Cardiac muscle cell (in vitro differentiated cells and primary cell): ENCODE measurements around the gene PARD3. TPM values are rescaled to one million over a fixed set of nuclear protein-coding genes. Genes with fewer than 3 reads are reported as not detected.
"Not testable (repeated sequence)": the region's sequence is repeated elsewhere in the genome, so short reads cannot be mapped to it uniquely, and the experiment has no call there.

Source experiments
- DNase-seq, 2 donors: peaks; one replicate each; pipeline versions ENCODE4 v3.0.0 to v3.0.0-alpha.2; 2010 to 2017; ENCODE audit warnings: low read depth in 1 of 2, low spot score in 1 of 2
- H3K27ac ChIP-seq: fragments of 200-600 bp; sonication (generic); 2 replicates; pipeline ENCODE4 v1.5.1; 2016
- H3K27me3 ChIP-seq: fragments of 200-600 bp; sonication (generic); 2 replicates; pipeline ENCODE4 v1.6.0; 2016; ENCODE audit warnings: control low read depth
- H3K36me3 ChIP-seq: fragments of 200-600 bp; sonication (generic); 2 replicates; pipeline ENCODE4 v1.5.1; 2016; ENCODE audit warnings: control low read depth
- H3K4me1 ChIP-seq: fragments of 200-600 bp; sonication (generic); 2 replicates; pipeline ENCODE4 v1.8.1; 2017; ENCODE audit warnings: low read depth, mild to moderate bottlenecking, mixed run types
- H3K4me3 ChIP-seq: fragments of 200-600 bp; sonication (generic); 2 replicates; pipeline ENCODE4 v1.5.1; 2016; ENCODE audit warnings: mild to moderate bottlenecking
- H3K9me3 ChIP-seq: fragments of 200-600 bp; sonication (generic); 2 replicates; pipeline ENCODE4 v1.5.1; 2017; ENCODE audit warnings: low read depth, mild to moderate bottlenecking, control low read depth
- CTCF ChIP-seq: IDR thresholded peaks from 2 replicates; pipeline ENCODE4 v1.5.1; 2012; ENCODE audit warnings: low read depth, mild to moderate bottlenecking, low read length
- polyA plus RNA-seq: library from polyadenylated mRNA; unstranded; fragments of >200 nt; fragmentation: Nextera tagmentation; extraction: Ambion mirVana; gene quantifications from 2 replicates; pipeline ENCODE4 v1.2.1, GENCODE V29; 2016
- total RNA-seq: library from RNA; depleted of rRNA; stranded (reverse); fragments of >200 nt; gene quantifications from 2 replicates; pipeline ENCODE4 v1.2.3, GENCODE V29; 2016

The PARD3 gene
- total and polyA plus RNA-seq, 2 experiments from 2014 or later: 36.5 to 64.8 TPM

GRCh38 chr10:34800624-34801023 lies 14.5 kb downstream of the PARD3 start:
- no peak for TF ChIP-seq CTCF
- DNase-seq: no peak
- Histone ChIP-seq H3K9me3 (no peaks in the 10 kb centered on the region), H3K4me1 (peaks cover 17% of the 10 kb centered on the region), H3K27me3 (no peaks in the 10 kb centered on the region), H3K27ac (no peak overlapping the region), H3K4me3 (no peak overlapping the region), H3K36me3 (no peaks in the 10 kb centered on the region)

DNA sequence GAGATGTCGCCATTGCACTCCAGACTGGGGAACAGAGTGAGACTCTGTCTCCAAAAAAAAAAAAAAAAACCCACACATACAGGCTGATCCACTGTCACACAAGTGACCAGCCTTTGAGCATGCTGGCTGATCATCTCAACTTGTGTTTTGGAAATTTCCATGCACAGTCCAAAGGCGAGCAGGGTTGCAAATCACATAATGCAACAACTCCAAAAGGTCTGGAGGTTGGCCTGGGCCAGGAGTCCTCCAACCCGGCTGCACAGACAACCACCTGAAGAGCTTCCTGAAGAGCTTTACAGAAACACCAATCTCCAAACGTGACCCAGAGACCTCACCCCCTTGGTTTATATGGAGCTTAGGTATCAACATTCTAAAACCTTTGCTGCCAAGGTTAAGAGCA lies 16.4 kb downstream of the PARD3 start:
- no peak overlapping the region for H3K4me3 ChIP-seq
- no peak for TF ChIP-seq CTCF
- H3K36me3 ChIP-seq: no peaks in the 10 kb centered on the region
- H3K27me3 ChIP-seq: no peaks in the 10 kb centered on the region
- no peaks in the 10 kb centered on the region for H3K9me3 ChIP-seq
- no peak for DNase-seq
- peaks cover 17% of the 10 kb centered on the region for H3K4me1 ChIP-seq
- H3K27ac ChIP-seq: no peak overlapping the region

- TF ChIP-seq CTCF: no peak
- Histone ChIP-seq H3K9me3 (no peaks in the 10 kb centered on the region), H3K4me1 (peaks cover 17% of the 10 kb centered on the region)
Observed at GRCh38 chr10:34797155-34797554, 17.9 kb downstream of the PARD3 start.

GRCh38 chr10:34796133-34796532 lies 19.0 kb downstream of the PARD3 start:
- no peak for DNase-seq
- no peaks in the 10 kb centered on the region for H3K9me3 ChIP-seq

More at GRCh38 chr10:34797155-34797554, 17.9 kb downstream of the PARD3 start:
- Histone ChIP-seq H3K4me3 (no peak overlapping the region), H3K36me3 (no peaks in the 10 kb centered on the region), H3K27me3 (no peaks in the 10 kb centered on the region), H3K27ac (no peak overlapping the region)
- no peak for DNase-seq

DNA sequence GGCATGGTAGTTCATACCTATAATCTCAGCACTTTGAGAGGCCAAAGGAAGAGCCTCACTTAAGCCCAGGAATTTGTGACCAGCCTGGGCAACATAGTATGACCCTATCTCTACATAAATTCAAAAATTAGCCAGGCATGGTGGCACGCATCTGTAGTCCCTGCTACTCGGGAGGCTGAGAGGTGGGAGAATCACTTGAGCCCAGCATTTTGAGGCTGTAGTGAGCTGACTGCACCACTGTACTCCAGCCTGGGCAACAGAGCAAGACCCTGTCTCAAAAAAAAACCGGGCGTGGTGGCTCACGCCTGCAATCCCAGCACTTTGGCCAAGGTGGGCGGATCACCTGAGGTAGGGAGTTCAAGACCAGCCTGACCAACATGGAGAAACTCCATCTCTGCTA lies 19.8 kb downstream of the PARD3 start:
- H3K36me3 ChIP-seq: no peaks in the 10 kb centered on the region
- H3K9me3 ChIP-seq: no peaks in the 10 kb centered on the region
- no peak for TF ChIP-seq CTCF
- no peak overlapping the region for H3K27ac ChIP-seq
- no peaks in the 10 kb centered on the region for H3K27me3 ChIP-seq
- peaks cover 2% of the 10 kb centered on the region for H3K4me1 ChIP-seq
- H3K4me3 ChIP-seq: no peak overlapping the region
- no peak for DNase-seq

More at GRCh38 chr10:34796133-34796532, 19.0 kb downstream of the PARD3 start:
- no peaks in the 10 kb centered on the region for H3K36me3 ChIP-seq
- H3K4me3 ChIP-seq: no peak overlapping the region
- no peaks in the 10 kb centered on the region for H3K27me3 ChIP-seq
- TF ChIP-seq CTCF: no peak
- H3K4me1 ChIP-seq: peaks cover 8% of the 10 kb centered on the region
- H3K27ac ChIP-seq: no peak overlapping the region

- DNase-seq: no peak
- TF ChIP-seq CTCF: no peak
- Histone ChIP-seq H3K4me1 (peaks cover 7% of the 10 kb centered on the region), H3K4me3 (no peak overlapping the region), H3K36me3 (no peaks in the 10 kb centered on the region), H3K27ac (no peak overlapping the region), H3K9me3 (no peaks in the 10 kb centered on the region), H3K27me3 (no peaks in the 10 kb centered on the region)
Observed at GRCh38 chr10:34794835-34795234, 20.3 kb downstream of the PARD3 start.

- not testable (repeated sequence) for H3K36me3 ChIP-seq, H3K9me3 ChIP-seq, H3K4me3 ChIP-seq, H3K27ac ChIP-seq, DNase-seq, H3K27me3 ChIP-seq, H3K4me1 ChIP-seq
Observed at GRCh38 chr10:34793581-34793980, 21.5 kb downstream of the PARD3 start.
